Sigmoid colon (tissue), 4 donors: ENCODE results near the gene CCNYL1.

ENCODE experiments used
- CTCF ChIP-seq, 4 experiments: fragments of 450-650 bp in 3 of 4; fragments of 200-600 bp in 1 of 4; IDR thresholded peaks; one replicate each; pipeline ENCODE4 v1.5.1; 2016 to 2019; ENCODE audit warnings: antibody characterized with exemption in 4 of 4, mild to moderate bottlenecking in 3 of 4, moderate library complexity in 2 of 4
- EP300 ChIP-seq, 4 donors: sonication (generic); formaldehyde crosslinking; IDR thresholded peaks; one replicate each; pipeline ENCODE4 v1.6.1; 2017; ENCODE audit warnings: antibody characterized with exemption in 4 of 4
- POLR2A ChIP-seq, 2 donors: fragments of 450-650 bp; IDR thresholded peaks; one replicate each; pipeline ENCODE4 v1.6.1; 2016; ENCODE audit warnings: antibody characterized with exemption in 2 of 2, mild to moderate bottlenecking in 2 of 2, moderate library complexity in 2 of 2
- POLR2AphosphoS5 ChIP-seq, 4 donors: sonication (generic); formaldehyde crosslinking; IDR thresholded peaks; one replicate each; pipeline ENCODE4 v1.6.1; 2017; ENCODE audit warnings: antibody characterized with exemption in 4 of 4

GRCh38 chr2:207729465-207729998 lies 18.1 kb downstream of the CCNYL1 start:
- TF ChIP-seq POLR2A (IDR thresholded peaks at IDR 0.05) (no peak), CTCF (IDR thresholded peaks at IDR 0.05) (no peak), POLR2AphosphoS5 (IDR thresholded peaks at IDR 0.05) (no peak), EP300 (IDR thresholded peaks at IDR 0.05) (no peak)
